Measurements from ENCODE around the gene SUFU. TPM values are rescaled to one million over a fixed set of nuclear protein-coding genes. Genes with fewer than 3 reads are reported as not detected.

SUFU gene
- total and polyA plus RNA-seq, 2 donors (not counting 1 experiment from before 2014, with no cell fraction given) = 4.8 to 13.3 TPM

DNA sequence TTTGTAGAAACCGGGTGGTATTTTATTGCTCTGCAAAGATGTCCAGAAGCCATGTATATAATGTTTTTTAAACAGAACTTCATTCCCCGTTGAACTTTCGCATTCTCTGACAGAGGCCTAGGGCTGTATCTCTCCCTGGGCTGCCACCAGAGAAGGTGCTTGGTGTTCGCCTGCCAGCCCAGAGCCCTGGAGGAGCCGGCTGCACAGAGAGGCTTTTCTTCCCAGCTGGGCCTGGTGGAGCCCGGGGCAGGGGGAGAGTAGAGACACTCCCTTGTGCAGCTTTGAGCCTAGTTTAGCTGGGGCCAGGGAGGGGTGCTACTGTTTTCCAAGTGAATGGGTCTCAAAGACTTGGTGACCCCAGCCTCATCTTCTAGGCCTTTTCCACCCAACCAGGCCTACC, 126.9 kb downstream of the SUFU start:
- H3K4me3 ChIP-seq (ENCODE audit: control extremely low read depth in 1 of 5, extremely low read depth in 1 of 5, insufficient read depth in 1 of 5, low read depth in 2 of 5, low read length in 4 of 5) = no peak overlapping the region
- H2AFZ ChIP-seq (ENCODE audit: insufficient read depth, low read depth, low read length, poor library complexity, severe bottlenecking) = no peak overlapping the region
- Mint-ChIP-seq H3K27ac (no peak overlapping the region), H3K4me1 (peaks cover 15% of the 10 kb centered on the region), H3K27me3 (no peaks in the 10 kb centered on the region), H3K4me3 (no peak overlapping the region), H3K9me3 (ENCODE audit: insufficient read depth) (no peaks in the 10 kb centered on the region)
- H4K20me1 ChIP-seq (ENCODE audit: control insufficient read depth, insufficient read depth, low read length, poor library complexity, severe bottlenecking) = no peaks in the 10 kb centered on the region
- intact Hi-C loops (cut with micrococcal nuclease) = no loop called here
- no peak overlapping the region for H3K27ac ChIP-seq (ENCODE audit: low read length in 2 of 2)
- H3K9me3 ChIP-seq (ENCODE audit: control extremely low read depth in 1 of 3, control insufficient read depth in 2 of 3, insufficient read depth in 1 of 3, low read length in 2 of 3) = no peaks in the 10 kb centered on the region
- DNase-seq (no peak), ATAC-seq (ENCODE audit: low read depth) (no peak)
- CTCF ChIA-PET = no interaction called here
- H3K9ac ChIP-seq (ENCODE audit: low read length) = no peak overlapping the region
- peaks cover 0 to 9% of the 10 kb centered on the region in 2 experiments for H3K36me3 ChIP-seq (replicated peaks in 1 of 2; ENCODE audit: control extremely low read depth in 1 of 2, control insufficient read depth in 1 of 2, extremely low read depth in 1 of 2, insufficient read depth in 2 of 2, low read length in 1 of 2)
- 94% methylated on average over 5 of the region's 6 CpGs for WGBS (ENCODE audit: insufficient coverage)
- no peaks in the 10 kb centered on the region for H3K27me3 ChIP-seq (replicated peaks in 1 of 4; ENCODE audit: control extremely low read depth in 1 of 4, control insufficient read depth in 3 of 4, insufficient read depth in 4 of 4, low read length in 3 of 4)
- H3K4me1 ChIP-seq (ENCODE audit: control insufficient read depth in 2 of 2, insufficient read depth in 2 of 2, low read length in 2 of 2) = peaks cover 7 to 15% of the 10 kb centered on the region in 2 donors
- no peak overlapping the region for H3K4me2 ChIP-seq (replicated peaks; ENCODE audit: low read depth, low read length, poor library complexity, severe bottlenecking)
- no peak for TF ChIP-seq CTCF (IDR thresholded peaks at IDR 0.05)
- no peak for TF ChIP-seq EZH2 (IDR thresholded peaks at IDR 0.05; ENCODE audit: borderline replicate concordance, insufficient read depth, low read depth, low read length, poor library complexity, severe bottlenecking)
- no peaks in the 10 kb centered on the region for H3K79me2 ChIP-seq (ENCODE audit: control insufficient read depth, insufficient read depth, low read length)
- POLR2A ChIA-PET = no interaction called here

GRCh38 chr10:102631525-102632393, 128.0 kb downstream of the SUFU start:
- no peak overlapping the region for H3K4me3 ChIP-seq (ENCODE audit: control extremely low read depth in 1 of 5, extremely low read depth in 1 of 5, insufficient read depth in 1 of 5, low read depth in 2 of 5, low read length in 4 of 5)
- H3K9ac ChIP-seq (ENCODE audit: low read length) = no peak overlapping the region
- peaks cover 12% of the 10 kb centered on the region for H3K4me1 Mint-ChIP-seq
- H3K27ac Mint-ChIP-seq = no peak overlapping the region
- no peak for ATAC-seq (ENCODE audit: low read depth)
- H4K20me1 ChIP-seq (ENCODE audit: control insufficient read depth, insufficient read depth, low read length, poor library complexity, severe bottlenecking) = no peaks in the 10 kb centered on the region
- H3K27me3 ChIP-seq (replicated peaks in 1 of 4; ENCODE audit: control extremely low read depth in 1 of 4, control insufficient read depth in 3 of 4, insufficient read depth in 4 of 4, low read length in 3 of 4) = no peaks in the 10 kb centered on the region
- ChIA-PET POLR2A (no interaction called here), CTCF (interaction anchor here (1.2 kb wide), 1 partner anchor 48 kb away, joined by 3 read pairs; no protein-coding TSS in a partner anchor)
- no peaks in the 10 kb centered on the region for H3K27me3 Mint-ChIP-seq
- peaks cover 10 to 16% of the 10 kb centered on the region in 2 donors for H3K4me1 ChIP-seq (ENCODE audit: control insufficient read depth in 2 of 2, insufficient read depth in 2 of 2, low read length in 2 of 2)
- H2AFZ ChIP-seq (ENCODE audit: insufficient read depth, low read depth, low read length, poor library complexity, severe bottlenecking) = no peak overlapping the region
- H3K9me3 ChIP-seq (ENCODE audit: control extremely low read depth in 1 of 3, control insufficient read depth in 2 of 3, insufficient read depth in 1 of 3, low read length in 2 of 3) = no peaks in the 10 kb centered on the region
- no peak overlapping the region for H3K4me2 ChIP-seq (replicated peaks; ENCODE audit: low read depth, low read length, poor library complexity, severe bottlenecking)
- no peaks in the 10 kb centered on the region for H3K9me3 Mint-ChIP-seq (ENCODE audit: insufficient read depth)
- peaks cover 0 to 8% of the 10 kb centered on the region in 2 experiments for H3K36me3 ChIP-seq (replicated peaks in 1 of 2; ENCODE audit: control extremely low read depth in 1 of 2, control insufficient read depth in 1 of 2, extremely low read depth in 1 of 2, insufficient read depth in 2 of 2, low read length in 1 of 2)
- DNase-seq = no peak
- H3K79me2 ChIP-seq (ENCODE audit: control insufficient read depth, insufficient read depth, low read length) = no peaks in the 10 kb centered on the region
- intact Hi-C loops (cut with micrococcal nuclease) = no loop called here
- no peak overlapping the region for H3K27ac ChIP-seq (ENCODE audit: low read length in 2 of 2)
- WGBS (ENCODE audit: insufficient coverage) = 90% methylated on average over 10 of the region's 10 CpGs
- TF ChIP-seq EZH2 (IDR thresholded peaks at IDR 0.05; ENCODE audit: borderline replicate concordance, insufficient read depth, low read depth, low read length, poor library complexity, severe bottlenecking) (no peak), CTCF (IDR thresholded peaks at IDR 0.05) (no peak)
- no peak overlapping the region for H3K4me3 Mint-ChIP-seq

All from B cell (primary cell).